ENCODE measurements around the gene ZBTB2.

Gene ZBTB2

DNA sequence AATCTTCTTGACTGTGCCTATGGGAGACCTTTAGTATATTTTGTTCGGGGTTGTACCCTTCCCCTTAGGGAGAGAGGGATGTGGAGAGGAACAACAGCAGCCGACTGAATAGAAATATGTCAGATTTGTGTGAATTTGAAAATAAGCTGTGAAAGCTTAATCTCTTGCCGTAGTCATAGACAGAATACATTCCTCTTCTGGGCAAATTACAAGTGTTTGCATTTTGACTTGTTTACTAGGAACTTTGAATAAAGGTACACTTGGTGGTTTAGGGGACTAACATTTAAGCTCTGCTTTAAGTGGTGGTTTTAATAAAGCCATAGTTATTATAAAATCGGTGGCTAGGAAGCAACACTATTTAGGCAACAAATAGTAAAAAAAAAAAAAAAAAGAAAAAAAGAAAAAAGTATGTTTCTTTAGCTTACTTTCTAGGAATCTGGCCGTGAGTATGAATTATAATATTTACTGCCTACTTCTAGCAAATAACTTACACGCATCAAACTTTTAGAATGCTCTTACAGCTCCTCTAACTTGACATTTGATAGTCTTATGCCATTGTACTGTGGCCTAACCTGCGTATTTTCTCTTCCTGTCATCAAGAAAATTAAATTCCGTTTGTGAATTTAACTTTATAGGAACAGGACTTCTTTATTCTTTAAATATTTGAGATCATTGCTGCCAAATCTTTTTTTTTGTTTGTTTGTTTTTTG is 65.1 kb downstream of the ZBTB2 start:
- TF ChIP-seq, protein P1, sequence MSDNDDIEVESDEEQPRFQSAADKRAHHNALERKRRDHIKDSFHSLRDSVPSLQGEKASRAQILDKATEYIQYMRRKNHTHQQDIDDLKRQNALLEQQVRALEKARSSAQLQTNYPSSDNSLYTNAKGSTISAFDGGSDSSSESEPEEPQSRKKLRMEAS (IDR thresholded peaks at IDR 0.05; ENCODE audit: low read depth, low read length): no peak
- no peak for TF ChIP-seq POLR2A (IDR thresholded peaks at IDR 0.05; ENCODE audit: extremely low read depth, insufficient read length)
- TF ChIP-seq, protein P2, sequence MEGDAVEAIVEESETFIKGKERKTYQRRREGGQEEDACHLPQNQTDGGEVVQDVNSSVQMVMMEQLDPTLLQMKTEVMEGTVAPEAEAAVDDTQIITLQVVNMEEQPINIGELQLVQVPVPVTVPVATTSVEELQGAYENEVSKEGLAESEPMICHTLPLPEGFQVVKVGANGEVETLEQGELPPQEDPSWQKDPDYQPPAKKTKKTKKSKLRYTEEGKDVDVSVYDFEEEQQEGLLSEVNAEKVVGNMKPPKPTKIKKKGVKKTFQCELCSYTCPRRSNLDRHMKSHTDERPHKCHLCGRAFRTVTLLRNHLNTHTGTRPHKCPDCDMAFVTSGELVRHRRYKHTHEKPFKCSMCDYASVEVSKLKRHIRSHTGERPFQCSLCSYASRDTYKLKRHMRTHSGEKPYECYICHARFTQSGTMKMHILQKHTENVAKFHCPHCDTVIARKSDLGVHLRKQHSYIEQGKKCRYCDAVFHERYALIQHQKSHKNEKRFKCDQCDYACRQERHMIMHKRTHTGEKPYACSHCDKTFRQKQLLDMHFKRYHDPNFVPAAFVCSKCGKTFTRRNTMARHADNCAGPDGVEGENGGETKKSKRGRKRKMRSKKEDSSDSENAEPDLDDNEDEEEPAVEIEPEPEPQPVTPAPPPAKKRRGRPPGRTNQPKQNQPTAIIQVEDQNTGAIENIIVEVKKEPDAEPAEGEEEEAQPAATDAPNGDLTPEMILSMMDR (IDR thresholded peaks at IDR 0.05; ENCODE audit: low read depth, low read length): no peak
- TF ChIP-seq MYC (IDR thresholded peaks at IDR 0.05; ENCODE audit: low read depth, low read length): no peak
- DNase-seq (ENCODE audit: low read depth): no peak
- no peak overlapping the region for H3K4me3 ChIP-seq (ENCODE audit: low read depth, low read length)

DNA sequence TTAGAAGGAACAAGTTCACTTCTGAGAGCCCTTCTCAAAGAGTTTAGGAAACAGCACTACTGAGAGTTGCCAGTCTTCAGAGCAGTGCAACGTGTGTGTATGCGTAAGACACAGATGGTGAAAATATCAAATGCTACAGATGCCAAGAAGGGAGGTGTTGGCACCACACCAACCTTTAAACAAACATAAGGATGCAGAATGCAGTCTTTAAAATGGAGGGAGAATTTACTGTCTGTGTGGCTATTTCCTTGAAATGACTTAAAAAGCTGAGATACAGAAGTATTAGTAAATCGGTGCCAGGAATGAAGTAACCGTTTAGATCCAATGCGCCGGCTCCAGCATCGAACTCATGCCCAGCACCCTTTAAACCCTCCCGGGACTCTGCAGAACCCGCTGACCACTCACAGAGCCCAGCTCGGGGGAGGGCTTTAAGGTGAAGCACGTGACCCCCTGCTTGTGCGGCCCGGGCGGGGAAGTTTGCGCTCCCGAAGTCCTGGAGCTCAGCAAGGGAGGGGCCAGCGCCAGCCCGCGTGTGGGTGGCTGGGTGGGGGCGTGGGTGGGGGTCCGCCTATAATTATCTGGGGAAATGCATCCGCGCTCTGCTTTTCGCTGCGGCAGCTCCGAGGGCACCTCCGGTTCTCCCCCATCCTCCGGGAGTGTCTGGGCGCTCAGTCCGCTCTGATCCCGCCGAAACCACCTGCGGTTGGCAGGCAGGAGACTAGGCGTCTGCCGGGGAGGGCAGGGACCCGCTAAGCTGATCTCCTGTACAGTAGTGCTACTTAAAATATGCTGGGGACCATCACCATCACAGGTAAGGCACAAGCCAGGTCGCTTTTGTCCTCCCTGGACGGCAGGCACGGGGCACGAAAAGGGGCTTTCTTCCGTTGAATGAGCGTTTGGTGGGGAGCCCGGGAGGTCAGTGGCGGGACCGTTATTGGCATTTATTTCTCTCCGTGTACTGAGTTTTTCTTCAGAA is 66.0 kb downstream of the ZBTB2 start:
- TF ChIP-seq, protein P1 (IDR thresholded peaks at IDR 0.05; ENCODE audit: low read depth, low read length): no peak
- TF ChIP-seq MYC (IDR thresholded peaks at IDR 0.05; ENCODE audit: low read depth, low read length) (no peak), POLR2A (IDR thresholded peaks at IDR 0.05; ENCODE audit: extremely low read depth, insufficient read length) (no peak)
- TF ChIP-seq, protein P2 (IDR thresholded peaks at IDR 0.05; ENCODE audit: low read depth, low read length): no peak
- no peak for DNase-seq (ENCODE audit: low read depth)
- H3K4me3 ChIP-seq (ENCODE audit: low read depth, low read length): no peak overlapping the region

DNA sequence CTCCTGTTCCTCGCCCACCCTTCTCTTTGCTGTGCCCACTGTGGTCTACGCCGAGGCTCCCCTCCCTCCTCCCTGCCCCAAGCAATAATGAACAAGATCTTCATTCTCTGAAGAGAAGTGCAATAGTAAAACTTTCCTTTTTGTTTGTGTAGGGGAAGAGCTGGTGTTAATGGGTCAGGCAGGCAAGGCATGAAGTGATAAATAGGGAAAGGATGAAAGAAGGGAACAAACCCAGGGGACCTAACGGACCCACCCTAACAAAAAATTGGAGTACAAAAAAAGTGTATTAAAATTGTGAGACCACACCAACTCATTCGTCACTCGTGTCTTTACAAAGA is 66.9 kb downstream of the ZBTB2 start:
- no peak for DNase-seq (ENCODE audit: low read depth)
- no peak overlapping the region for H3K4me3 ChIP-seq (ENCODE audit: low read depth, low read length)

DNA sequence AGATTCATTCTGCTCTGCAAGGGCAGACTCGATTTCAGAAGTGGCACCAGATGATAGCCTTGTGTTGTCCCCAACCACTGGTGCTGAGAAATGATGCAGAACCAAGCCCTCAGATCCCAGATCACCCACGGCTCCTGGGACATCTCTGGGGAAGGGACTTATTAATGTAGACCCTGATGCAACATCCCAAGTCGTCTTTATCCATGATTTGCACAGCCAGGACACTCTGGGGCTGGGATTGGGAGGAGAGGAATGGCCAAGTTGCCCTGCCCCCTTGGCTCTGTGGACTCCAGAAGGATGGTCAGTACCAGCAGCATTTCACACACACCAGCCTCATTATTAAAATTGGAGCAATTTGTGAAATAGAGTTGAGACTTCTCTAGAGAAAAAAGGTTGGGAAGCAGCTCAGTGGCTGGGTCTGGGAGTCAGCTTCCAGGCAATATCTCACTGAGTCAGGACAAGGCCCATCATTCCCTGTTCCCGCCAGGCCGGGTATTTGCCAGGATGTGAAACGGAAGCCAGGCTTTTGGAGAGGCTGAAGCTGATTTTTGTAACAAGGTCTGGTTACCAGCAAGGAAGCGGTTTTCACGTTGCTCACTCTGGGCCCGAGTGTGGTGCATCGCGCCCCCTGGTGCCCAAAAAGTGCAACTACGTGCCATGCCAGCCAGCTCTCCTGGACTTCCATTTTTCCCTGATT is 67.4 kb downstream of the ZBTB2 start:
- DNase-seq (ENCODE audit: low read depth): peak; percentile 74
- H3K4me3 ChIP-seq (ENCODE audit: low read depth, low read length): no peak overlapping the region
- TF ChIP-seq POLR2A (IDR thresholded peaks at IDR 0.05; ENCODE audit: extremely low read depth, insufficient read length) (no peak), MYC (IDR thresholded peaks at IDR 0.05; ENCODE audit: low read depth, low read length) (no peak)
- TF ChIP-seq, protein P2 (IDR thresholded peaks at IDR 0.05; ENCODE audit: low read depth, low read length): peak; percentile 95
- TF ChIP-seq, protein P1 (IDR thresholded peaks at IDR 0.05; ENCODE audit: low read depth, low read length): no peak

More for the DNA sequence above, 66.9 kb downstream of the ZBTB2 start:
- TF ChIP-seq POLR2A (IDR thresholded peaks at IDR 0.05; ENCODE audit: extremely low read depth, insufficient read length) (no peak), MYC (IDR thresholded peaks at IDR 0.05; ENCODE audit: low read depth, low read length) (no peak)
- TF ChIP-seq, protein P2 (IDR thresholded peaks at IDR 0.05; ENCODE audit: low read depth, low read length): no peak
- TF ChIP-seq, protein P1 (IDR thresholded peaks at IDR 0.05; ENCODE audit: low read depth, low read length): no peak

DNA sequence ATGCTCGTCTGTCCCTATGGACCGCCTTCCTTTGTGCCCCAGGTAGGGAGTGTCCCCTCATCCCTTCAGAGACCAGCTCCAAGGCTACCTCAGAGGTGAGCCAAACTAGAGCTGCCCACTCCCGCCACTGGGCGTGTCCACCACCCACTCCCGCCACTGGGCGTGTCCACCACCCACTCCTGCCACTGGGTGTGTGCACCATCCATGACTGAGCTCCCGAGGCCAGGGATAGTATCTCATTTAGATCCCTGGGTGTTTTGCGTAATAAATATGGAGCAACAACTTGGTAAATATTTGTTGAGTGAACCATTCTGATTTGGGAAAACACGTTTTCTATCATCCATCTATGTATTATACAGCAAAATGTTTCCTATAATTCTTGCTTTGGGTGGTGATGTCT is 68.8 kb downstream of the ZBTB2 start:
- TF ChIP-seq, protein P1 (IDR thresholded peaks at IDR 0.05; ENCODE audit: low read depth, low read length): no peak
- H3K4me3 ChIP-seq (ENCODE audit: low read depth, low read length): no peak overlapping the region
- DNase-seq (ENCODE audit: low read depth): no peak
